ENCODE measurements around the gene SERPINF2.

SERPINF2 gene

GRCh38 chr17:1727876-1728630, 14.6 kb upstream of the SERPINF2 start:
- TF ChIP-seq CTCF (IDR thresholded peaks at IDR 0.05): no peak

GRCh38 chr17:1729966-1730325, 12.7 kb upstream of the SERPINF2 start:
- no peak for TF ChIP-seq CTCF (IDR thresholded peaks at IDR 0.05)

GRCh38 chr17:1730326-1731193, 12.1 kb upstream of the SERPINF2 start:
- TF ChIP-seq CTCF (IDR thresholded peaks at IDR 0.05): no peak

- TF ChIP-seq CTCF (IDR thresholded peaks at IDR 0.05): no peak
Measured at GRCh38 chr17:1731194-1731506, 11.5 kb upstream of the SERPINF2 start.

GRCh38 chr17:1732241-1732832, 10.3 kb upstream of the SERPINF2 start:
- no peak for TF ChIP-seq CTCF (IDR thresholded peaks at IDR 0.05)

- no peak for TF ChIP-seq CTCF (IDR thresholded peaks at IDR 0.05)
Measured at GRCh38 chr17:1732833-1733321, 9.8 kb upstream of the SERPINF2 start.

- no peak for TF ChIP-seq CTCF (IDR thresholded peaks at IDR 0.05)
Measured at GRCh38 chr17:1733759-1734158, 8.9 kb upstream of the SERPINF2 start.
